CD4-positive, alpha-beta T cell treated with Interleukin-4 for 4 hours (primary cell): ENCODE measurements around the gene ZFAND2B.

Experiments
- DNase-seq: peaks from one replicate; pipeline ENCODE4 v3.0.0-alpha.2; 2020

Gene ZFAND2B

DNA sequence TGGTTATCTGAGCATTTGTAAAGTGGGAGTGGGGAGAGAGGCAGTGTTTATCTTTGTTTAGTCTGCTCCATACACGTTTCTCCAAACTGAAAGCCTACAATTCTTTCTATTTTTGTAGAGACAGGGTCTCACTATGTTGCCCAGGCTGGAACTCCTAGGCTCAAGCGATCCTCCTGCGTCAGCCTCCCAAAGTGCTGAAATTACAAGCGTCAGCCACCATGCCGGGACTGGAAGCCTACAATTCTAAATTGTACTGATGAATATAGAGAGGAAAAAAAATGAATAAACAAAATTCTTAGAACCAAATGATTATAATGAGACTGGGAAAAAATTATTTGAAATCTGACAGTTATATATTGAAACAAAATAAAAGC lies 1.4 kb upstream of the ZFAND2B start:
- no peak for DNase-seq

DNA sequence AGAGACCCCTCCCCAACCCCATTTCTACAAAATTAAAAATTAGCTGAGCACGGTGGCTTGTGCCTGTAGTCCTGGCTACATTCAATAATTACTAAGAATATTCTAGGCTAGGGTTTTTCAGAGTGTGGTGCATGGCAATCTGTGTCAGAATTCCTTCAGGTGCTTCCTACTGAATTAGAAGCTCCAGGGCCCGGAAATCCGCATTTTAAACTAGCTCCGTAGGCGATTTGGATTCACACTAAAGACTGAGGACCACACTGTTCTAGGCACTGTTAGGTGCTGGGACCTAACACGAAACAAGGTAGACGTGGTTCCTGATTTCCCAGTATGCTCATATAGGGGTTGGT lies 628 bp upstream of the ZFAND2B start:
- no peak for DNase-seq

- no peak for DNase-seq
Measured at GRCh38 chr2:219207134-219207883, 727 bp downstream of the ZFAND2B start.

DNA sequence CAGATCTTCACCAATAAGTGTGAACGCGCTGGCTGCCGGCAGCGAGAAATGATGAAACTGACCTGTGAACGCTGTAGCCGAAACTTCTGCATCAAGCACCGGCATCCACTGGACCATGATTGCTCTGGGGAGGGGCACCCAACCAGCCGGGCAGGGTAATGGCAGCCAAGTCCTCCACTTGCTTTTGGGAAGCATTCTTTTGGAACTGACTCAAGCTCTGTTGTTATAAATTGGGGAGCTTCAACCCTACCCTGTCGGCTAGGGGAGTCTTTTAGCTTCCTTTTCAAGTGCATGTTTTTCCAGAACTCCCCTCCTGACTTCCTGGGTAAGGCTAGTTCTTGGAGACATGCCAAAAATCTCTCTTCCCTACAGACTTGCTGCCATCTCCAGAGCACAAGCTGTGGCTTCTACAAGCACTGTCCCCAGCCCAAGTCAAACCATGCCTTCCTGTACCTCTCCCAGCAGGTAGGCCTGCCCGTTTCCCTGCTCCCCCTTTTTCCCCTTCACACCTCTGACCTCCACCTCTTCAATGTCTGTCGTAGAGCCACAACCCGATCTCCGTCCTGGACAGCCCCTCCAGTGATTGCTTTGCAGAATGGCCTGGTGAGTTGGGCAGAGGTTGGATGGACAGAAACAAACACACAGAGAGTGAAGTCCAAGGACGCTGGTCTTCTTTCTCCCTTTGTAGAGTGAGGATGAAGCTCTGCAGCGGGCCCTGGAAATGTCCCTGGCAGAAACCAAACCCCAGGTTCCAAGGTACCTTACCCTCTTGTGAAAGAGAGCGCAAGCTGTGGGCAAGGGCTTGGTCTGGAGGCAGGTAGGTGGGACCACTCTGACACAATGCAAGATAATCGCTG lies 1.5 kb downstream of the ZFAND2B start:
- DNase-seq: no peak

GRCh38 chr2:219209236-219210195 lies 2.9 kb downstream of the ZFAND2B start:
- DNase-seq: no peak

DNA sequence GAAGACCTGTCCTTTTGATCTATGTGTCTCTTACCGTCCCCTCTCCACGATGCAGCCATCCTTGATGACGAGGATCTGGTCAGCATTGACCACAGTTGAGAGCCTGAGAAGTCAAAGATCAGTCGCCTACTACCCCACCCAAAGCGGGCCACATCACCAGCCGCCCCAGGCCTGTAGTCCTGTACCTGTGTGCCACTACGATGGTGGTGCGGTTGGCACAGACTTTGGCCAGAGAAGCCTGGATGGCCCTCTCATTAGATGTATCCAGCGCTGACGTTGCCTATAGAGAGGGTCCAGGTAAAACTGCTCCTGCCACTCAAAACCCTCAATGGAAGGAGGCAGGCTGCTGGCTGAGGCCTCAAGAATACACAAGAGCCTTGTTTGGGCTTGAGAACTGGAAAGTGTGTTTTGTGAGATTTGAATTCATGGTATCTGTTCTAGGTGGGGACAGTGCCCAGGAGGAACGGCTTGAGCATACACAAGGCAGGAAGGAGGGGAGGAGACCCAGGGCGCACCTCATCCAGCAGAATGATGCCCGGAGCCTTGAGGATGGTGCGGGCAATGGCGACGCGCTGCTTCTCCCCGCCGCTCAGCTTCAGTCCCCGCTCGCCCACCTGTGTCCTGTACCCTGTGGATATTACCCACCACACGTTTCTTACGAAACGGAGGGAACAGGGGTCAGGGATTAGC lies 3.8 kb downstream of the ZFAND2B start:
- no peak for DNase-seq

DNA sequence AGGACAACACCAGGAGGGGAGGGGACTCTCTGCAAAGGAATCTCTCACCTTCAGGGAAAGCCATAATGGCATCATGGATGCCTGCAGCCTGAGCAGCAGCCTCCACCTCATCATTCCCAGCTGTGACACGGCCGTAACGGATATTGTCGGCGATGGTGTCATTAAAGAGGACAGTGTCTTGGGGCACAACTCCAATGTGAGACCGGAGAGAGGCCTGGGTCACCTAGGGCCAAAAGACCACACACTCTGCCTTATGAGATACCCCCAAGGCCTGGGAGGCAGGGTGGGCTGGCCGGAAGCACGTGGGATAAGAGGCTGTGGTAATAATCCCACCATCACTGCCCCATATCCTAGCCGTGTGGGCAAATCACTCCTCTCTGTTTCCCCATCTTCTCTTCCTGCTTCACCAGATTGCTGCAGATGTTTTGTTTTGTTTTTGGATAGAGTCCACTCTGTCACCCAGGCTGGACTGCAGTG lies 4.3 kb downstream of the ZFAND2B start:
- no peak for DNase-seq

DNA sequence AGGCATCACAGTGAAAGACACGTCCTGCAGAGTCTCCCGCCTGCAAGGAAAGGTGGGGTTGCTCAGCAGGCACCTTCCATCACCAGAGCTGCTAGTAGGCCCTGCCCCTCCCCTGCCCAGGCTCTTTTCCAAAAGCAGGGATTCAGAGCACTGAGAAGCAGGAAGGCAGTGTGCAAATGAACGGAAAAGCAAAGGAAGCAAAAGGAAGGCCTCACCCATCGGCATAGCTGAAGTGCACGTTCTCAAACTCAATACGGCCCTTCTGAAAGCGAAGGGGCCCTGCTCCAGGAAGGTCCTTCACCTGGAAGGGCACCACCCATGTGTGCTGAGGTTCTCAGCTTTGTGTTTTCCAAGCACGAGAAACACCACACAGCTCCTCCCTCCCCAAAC lies 6.4 kb downstream of the ZFAND2B start:
- DNase-seq: no peak

DNA sequence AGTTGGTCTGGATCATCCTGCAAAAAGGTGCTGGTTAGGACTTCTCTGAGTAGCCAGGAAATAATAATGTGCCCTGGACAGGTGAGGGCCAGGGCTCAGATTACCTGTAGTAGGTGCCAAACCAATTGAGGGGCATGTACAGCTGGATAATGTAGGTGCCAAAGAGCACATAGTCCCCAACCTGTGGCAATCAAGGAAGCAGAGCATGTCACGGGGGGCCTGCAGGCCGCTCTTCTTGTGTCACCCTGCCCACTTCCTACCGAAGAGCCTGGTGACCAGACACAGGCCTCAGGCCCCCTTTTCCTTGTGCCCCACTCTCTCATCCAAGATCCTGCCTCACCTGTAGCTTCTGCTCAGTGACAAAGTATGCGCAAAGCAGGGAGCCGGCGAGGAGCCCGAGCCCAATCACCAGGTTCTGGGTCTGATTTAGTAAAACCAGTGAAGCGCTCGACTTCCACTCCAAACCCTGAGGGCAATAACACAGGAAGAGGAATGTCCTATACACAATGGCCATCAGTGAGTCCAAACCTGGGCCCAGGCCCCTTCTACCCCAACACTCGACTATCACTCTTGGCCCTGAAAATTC lies 7.0 kb downstream of the ZFAND2B start:
- DNase-seq: no peak

GRCh38 chr2:219214141-219214540 lies 7.6 kb downstream of the ZFAND2B start:
- DNase-seq: no peak

- DNase-seq: no peak
Measured at GRCh38 chr2:219214786-219215185, 8.2 kb downstream of the ZFAND2B start.

DNA sequence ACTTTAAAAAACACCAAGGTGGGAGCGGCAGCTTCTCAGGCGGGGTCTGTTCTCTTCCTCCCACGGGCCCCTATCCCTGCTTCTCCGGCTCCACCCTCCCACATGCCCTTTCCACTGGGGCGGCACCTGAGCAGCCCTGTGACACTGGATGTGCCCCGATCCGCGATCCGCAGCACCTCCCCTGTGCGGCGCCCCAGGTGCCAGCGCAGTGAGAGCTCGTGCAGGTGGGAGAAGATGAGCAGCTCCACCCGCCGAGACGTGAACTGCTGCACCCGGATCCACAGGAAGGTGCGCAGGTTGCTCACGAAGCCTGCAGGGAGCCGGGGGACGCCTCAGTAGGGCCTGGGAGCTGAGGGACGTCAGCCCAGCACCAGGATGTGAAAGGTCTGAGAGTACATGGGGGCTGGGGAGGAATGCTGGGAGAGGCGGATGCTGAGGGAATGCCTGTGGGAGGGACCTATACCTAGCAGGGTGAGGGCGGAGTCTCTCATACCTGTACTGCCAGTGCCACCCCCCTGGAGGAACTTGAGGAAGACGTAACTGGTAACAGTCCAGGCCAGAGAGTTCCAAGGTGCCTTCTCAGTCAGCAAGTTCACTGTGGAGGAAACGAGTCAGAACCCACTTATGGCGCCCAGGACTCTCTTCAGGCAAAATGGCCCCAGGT lies 9.4 kb downstream of the ZFAND2B start:
- no peak for DNase-seq

GRCh38 chr2:219216535-219216915 lies 9.9 kb downstream of the ZFAND2B start:
- no peak for DNase-seq

- DNase-seq: no peak
Measured at GRCh38 chr2:219218217-219218731, 11.7 kb downstream of the ZFAND2B start.

DNA sequence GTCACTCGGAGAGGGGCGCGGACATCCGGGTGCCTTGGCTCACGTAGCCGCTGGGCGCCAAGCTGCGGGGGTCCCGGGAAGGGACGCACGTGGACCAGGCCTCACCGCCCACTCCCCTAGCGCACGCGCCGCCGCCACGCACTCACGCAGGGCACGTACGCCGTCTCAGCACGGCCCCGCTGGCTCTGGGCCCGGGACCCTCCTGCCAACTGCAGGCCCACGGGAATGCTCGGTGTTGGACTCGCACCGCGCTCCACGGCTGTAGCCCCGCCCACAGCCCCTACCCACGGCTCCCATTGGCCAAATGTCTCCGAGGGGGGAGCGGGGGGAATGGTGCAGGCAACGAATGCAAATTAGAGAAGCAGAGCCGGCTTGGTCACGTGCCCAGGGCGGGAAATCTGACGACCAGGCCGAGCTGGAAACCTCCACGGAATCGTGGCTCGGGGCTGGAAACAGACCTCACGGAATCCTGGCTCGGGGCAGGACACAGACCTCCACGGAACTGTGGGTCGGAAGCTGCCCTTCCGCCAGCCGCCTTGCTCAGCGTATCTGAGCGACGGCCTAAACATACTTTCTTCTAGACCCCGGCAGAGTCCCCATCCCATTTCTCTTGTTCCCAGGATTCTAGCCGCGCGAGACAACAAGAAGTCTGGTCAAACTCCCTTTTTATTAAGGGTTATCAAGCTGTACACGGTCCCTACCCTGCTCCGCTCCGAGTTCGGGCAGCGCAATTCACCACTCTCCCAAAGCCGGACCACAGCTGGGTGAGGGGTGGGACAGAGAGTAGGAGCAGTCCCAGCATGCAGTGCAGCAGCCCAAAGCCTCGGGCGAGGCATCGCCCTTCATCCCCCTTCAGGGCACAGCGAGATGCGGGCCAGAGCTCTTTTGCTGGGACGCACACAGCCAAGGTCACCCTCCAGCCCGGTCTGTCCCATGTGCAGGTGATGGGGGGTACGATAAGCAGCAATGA lies 12.4 kb downstream of the ZFAND2B start, which contains the start of gene ABCB6:
ABCB6 (minus strand) TSS at position 227 of the 970 bp plus-strand sequence. CDS start 285 bp downstream, outside the sequence.
- peak; percentile 86 for DNase-seq

DNA sequence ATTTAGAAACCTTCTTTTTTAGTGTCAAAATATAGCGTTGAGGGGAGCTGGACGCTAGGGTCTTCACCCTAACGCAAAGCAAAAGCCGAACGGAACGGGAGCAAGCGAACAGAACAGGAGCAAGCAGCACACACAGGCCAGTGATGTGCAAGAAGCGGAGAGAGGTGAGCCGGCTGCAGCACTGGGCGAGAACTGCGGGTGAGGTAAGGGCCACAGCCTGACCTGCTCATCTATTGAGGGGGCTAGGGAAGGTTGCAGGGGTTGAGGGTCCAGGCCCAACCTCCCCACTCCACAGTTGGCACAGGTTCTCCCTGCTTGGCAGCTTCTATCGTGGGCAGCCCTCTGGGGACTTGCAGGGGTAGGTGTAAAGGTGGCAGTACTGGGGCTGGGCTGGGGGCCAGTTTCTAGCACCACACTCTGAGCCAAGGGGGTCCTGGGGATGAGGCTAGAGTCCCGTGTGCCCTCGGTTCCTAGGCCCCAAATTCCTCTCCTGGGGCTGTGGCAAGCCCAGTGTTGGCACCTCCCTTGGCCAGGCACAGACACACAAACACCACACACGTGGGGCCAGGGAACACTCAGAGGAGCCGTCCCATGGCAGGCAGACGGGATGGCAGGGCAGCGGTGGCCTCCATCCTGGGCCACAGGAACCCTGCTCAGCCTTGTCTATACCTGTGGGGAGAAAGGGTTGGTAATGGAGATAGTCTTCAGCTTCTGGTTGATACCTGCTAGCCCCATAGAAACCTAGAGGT lies 13.4 kb downstream of the ZFAND2B start:
- DNase-seq: no peak

DNA sequence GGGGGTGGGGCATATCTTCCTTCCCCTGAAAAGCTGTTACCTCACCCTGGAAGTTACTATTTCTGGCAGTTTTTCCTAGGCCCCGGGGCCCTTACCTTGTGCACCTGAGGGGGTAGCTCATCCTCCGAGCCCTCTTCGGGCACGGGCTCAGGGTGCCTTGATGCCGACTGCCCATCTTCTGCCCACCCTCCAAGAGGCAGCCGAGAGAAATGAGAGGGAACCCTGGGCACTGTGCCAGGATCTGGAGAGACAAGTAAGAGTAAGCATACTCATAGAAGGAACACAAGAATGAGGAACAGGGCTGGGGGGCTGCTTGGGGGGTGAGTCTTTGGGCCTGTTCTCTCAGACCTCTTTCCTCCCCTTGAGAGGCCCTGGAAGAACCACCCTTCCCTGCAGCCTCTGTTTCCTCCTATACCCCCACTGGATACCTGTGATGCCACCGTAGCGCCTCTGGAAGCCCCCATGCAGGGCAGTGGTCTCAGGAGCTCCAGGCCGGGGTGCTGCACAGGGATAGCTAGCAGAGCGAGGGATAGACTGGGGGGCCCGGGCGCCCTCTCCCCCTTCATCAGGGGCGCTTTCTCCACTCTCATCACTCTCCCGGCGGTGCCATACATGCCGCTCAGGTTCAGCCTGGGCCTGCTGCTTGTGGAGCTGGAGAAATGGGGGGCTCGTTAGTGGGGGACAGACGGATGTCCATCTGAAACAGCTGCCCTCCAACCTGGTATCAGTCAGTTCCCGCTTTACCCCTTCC lies 14.2 kb downstream of the ZFAND2B start:
- no peak for DNase-seq

GRCh38 chr2:219221957-219222518 lies 15.5 kb downstream of the ZFAND2B start:
- no peak for DNase-seq
